ENCODE data around the gene PCBP4.
"Not testable (repeated sequence)": the region's sequence is repeated elsewhere in the genome, so short reads cannot be mapped to it uniquely, and the experiment has no call there.

The PCBP4 gene

GRCh38 chr3:51937014-51937413 is 30.2 kb downstream of the PCBP4 start:
- no peak for DNase-seq

- no peak for DNase-seq
Observed at GRCh38 chr3:51935886-51936755, 31.1 kb downstream of the PCBP4 start.

DNA sequence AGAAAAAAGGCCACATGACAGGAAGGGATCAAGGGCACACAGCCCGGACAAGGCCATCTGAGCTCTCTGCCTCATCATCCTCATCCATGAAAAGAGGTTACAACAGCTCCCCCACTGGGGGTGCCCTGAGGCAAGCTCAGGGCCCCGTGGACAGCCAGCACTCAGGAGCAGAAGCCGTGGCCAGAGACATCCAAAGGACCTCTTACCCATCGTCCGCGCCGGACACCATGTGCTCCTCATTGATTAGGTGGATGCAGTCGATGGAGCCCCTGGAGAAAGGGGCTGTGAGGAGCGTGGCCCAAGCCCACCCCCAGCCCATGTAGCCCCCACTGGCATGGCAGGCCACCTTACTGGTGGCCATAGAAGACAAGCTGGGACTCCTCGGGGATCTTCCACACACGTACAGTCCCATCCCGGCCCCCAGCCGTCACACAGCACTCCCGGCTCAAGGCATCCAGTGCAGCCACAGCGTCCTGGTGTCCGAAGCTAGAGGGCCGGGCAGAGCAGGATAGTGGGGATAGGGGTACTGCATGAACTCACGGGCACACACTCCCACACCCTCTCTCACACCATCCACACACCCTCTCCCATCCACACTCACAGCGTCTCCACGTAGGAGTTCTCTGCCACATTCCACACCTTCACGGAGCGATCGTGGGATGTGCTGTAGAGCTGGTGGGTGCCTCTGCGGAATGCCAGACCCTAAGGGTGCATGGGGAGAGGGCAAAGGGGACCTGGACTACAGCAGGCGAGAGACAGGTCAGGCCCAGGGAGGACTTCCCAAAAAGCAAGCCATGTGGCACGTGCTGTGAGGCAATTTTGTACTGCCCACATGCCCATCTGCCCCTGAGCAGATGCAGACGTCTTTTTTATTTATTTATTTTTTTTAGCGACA is 32.0 kb downstream of the PCBP4 start:
- DNase-seq: no peak

DNA sequence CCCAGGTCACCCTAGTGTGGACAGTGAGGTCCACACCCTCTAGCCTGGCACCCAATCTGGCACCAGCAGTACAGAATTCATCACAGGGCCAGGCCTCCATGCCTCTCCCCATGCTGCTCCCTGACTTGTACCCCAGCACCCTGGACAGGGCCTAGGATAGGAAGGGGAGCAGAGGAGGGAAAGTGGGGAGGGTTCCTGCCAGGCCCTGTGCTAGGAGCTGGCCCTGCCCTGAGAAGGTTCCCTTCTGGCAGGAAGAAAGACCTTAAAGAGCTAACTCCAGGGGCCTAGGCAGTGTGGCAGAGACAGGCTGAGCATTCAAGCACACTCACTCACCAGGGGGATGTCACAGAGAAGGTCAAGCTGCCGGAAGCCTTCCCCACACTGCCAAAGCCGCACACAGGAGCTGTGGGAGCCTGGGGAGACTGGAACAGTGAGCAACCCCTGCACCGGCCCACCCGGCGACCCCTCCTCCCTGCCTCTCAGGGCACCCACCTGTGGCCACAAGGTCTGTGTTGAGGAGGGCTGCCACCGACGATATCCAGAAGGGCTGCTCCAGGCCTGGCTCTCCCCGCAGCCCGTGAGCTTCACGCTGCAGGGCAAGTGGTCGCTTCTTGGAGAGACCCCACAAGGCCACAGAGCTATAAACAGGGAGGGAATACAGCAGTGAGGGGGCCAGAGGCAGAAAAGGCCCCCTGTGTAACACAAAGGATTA is 33.0 kb downstream of the PCBP4 start:
- no peak for DNase-seq

DNA sequence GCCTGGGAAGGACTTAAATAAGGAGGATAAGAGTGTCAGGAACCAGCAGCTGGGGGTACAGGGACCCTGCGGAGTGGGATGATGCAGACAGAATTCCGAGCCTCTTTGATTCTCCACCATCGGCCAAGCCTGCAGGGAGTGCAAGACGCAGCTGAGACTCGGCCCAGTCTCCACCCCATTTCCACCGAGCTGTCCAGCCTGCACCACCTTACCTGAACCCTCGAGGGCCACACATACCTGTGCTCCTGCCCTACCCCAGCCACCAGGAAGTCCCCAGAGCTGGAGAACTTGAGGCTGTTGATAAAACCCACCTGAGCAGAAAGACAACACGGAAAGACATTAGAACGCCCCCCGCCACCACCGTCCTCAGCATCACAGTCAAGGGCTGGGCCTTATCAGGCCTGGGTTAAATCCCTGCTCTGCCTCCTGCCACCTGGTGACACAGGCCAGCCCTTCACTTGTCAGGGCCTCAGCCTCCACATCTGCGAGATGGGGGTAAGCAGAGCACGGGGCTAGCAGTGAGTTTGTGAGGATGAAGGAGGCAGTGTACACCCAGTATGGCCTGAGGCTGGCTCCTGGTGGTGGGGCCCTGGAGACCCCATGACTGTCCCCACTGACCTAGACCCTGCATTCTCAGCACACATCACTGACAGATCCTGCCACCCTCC is 33.6 kb downstream of the PCBP4 start:
- DNase-seq: no peak

- no peak for DNase-seq
Observed at GRCh38 chr3:51932471-51933370, 34.5 kb downstream of the PCBP4 start.

DNA sequence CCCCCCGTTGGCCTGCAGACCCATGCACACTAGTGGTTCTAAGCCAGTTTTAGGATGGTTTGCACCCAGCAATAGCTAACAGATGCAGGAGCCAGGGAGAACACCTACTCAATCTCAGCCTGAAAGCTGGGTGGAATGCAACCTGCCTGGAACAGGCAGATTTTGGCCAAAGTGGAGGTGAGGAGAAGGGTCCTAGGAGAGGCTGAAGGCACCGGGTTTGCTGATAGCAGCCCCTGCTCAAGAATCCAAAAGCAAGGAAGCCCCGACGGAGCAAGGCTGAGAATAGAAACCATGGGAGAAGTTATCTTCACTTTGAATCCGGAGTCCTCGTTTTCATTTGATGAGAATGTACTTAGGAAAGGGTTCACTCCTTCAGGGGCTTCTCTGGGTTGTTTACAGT is 35.5 kb downstream of the PCBP4 start:
- DNase-seq: no peak

- no peak for DNase-seq
Observed at GRCh38 chr3:51930439-51930838, 36.8 kb downstream of the PCBP4 start.

DNA sequence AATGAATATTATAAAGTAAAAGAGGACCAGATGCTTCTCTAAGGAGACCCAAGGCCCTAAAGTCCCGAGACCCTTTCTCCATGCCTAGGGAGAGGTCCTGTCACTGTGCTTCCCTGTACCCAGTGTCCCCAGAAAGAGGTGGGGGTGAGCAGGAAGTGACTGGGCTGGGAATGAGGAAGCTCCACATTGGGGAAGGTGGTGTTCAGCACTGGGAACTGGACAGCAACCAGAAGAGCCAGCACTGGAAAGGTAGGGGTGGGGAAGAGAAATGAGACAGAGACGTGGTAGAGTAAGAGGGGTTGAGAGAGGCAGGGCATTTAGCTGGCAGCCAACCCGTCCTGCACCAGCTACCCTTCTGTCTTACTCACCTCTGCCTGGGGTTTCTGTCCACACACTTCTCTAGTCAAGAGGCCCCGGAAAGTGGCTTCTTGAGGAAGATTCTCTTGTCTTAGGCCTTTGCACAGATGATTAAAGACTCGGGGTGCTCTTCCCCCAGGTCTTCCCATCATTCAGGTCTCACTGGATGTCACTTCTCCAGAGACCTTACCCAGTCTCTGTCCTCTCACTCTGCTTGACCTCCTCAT is 37.7 kb downstream of the PCBP4 start:
- DNase-seq: no peak

- DNase-seq: not testable (repeated sequence)
Observed at GRCh38 chr3:51928981-51929380, 38.3 kb downstream of the PCBP4 start.

DNA sequence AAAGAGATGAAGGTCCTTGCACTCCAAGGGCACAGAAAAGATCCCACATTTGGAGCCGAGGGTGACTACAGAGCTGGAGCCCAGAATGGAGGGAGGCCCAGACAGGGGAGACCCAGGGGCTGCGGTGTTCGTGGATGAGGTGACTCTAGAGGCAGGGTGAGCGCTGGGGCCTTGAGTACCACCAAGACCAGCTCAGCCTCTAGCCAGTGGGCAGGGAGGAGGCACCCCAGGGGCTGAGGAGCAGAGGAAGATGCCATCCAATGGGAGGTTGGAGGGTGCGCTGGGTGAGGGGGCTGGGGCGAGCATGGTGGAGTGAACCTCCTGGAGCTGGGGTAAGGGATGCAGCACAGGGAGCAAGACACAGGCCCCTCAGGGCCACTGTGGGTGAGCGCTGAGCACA is 38.8 kb downstream of the PCBP4 start:
- DNase-seq: no peak

DNA sequence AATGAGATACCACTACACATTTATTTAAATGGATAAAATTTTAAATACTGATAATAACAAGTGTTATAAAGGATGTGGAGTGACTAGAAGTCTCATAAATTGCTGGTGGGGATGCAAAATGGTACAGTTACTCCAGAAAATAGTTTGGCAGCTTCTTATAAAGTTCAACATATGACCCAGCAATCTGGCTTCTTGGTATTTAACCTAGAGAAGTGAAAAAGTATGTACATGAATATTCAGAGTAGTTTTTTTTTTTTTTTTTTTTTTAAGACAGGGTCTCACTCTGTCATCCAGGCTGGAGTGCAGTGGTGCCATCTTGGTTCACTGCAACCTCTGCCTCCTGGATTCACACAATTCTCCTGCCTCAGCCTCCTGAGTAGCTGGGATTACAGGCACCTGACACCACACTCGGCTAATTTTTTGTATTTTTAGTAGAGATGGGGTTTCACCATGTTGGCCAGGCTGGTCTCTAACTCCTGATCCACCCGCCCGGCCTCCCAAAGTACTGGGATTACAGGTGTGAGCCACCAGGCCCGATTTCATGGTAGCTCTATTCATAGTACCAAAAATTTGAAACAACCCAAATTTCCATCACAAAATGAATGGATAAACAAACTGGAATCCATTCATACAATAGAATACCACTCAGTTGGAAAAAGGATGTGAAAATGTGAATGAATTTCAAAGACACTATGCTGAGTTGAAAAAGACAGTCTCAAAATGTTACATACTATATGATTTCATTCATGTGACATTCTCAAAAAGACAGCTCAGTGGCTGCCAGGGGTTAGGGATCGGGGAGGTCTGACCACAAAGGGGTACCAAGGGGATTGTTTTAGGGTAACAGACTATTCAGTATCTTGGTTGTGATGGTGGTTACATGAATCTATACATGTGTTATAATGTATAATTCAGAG is 39.9 kb downstream of the PCBP4 start:
- DNase-seq: no peak

GRCh38 chr3:51921081-51921578 is 46.1 kb downstream of the PCBP4 start:
- DNase-seq: no peak

DNA sequence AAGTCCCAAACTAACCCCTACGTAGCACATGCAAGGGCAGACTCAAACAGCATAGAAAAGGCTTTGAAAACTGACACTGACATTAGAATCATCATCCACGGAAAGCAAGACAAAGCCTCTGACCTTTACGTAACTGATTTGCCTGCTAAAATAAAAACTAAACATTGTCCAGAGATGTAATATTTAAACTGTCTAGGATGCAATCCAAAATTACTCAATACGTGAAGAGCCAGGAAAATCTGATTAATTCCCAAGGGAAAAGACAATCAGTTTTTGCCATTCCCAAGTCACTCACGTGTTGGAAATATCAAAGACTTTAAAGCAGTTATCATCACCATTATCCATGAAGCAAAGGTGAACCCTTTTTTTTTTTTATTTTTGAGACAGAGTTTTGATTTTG is 50.8 kb downstream of the PCBP4 start:
- no peak for DNase-seq

- no peak for DNase-seq
Observed at GRCh38 chr3:51908026-51908425, 59.2 kb downstream of the PCBP4 start.
